Activated CD4-positive, alpha-beta T cell treated with anti-CD3 and anti-CD28 coated beads, Interleukin-2, amount 50 U/mL, for 4 hours (primary cell): ENCODE data around the gene FAIM.
"Not testable (repeated sequence)": the region's sequence is repeated elsewhere in the genome, so short reads cannot be mapped to it uniquely, and the experiment has no call there.

Experiments
- DNase-seq, 2 experiments: peaks; one replicate each; pipeline ENCODE4 v3.0.0-alpha.2; 2020

Gene FAIM

DNA sequence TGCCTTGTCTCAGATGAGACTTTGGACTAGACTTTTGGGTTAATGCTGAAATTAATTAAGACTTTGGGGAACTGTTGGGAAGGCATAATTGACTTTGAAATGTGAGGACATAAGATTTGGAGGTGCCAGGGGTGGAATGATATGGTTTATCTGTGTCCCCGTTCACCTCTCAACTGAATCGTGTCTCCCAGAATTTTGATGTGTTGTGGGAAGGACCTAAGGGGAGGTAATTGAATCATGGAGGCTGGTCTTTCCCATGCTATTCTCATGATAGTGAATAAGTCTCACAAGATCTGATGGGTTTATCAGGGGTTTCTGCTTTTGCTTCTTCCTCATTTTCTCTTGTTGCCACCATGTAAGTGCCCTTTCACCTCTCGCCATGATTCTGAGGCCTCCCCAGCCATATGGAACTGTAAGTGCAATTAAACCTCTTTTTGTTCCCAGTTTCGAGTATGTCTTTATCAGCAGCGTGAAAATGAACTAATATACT, 4.4 kb upstream of the FAIM start:
- DNase-seq, result not testable (repeated sequence)

DNA sequence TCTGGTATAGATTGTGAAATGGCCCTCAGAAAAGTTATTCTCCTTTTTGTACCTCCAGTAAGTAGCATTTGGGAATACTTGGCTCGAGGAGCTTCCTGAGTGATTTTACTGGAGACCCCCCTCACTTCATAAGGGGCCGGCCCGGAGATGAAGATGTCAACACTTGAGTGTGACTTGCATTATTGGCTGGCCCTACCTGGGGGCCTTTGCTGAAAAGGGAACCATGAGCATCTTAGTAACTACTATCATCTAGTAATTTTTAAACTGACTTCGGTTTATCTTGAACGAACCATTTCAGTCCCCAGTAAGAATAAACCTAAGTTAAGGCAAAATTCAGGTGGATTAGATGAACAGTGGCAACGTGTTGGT, 1.3 kb downstream of the FAIM start:
- no peak for DNase-seq

DNA sequence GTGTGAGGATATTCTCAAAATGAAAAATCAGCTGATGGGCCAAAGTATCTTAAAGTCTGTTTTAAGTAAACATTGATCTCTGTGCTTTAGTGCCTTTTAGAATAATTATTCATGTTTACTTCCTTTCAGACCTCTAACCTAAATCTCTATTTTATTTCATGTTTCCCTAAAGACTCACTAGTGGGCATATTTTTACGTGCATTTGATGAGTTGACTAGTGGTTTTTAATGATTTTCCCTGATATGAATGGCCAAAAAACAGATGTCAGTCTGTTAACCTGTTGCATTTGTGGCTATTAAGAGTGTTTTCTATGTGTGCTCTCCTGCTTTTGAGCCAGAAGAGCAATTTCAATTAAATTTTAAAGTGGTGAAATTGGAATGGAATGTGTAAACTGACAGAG, 6.9 kb downstream of the FAIM start:
- no peak for DNase-seq

DNA sequence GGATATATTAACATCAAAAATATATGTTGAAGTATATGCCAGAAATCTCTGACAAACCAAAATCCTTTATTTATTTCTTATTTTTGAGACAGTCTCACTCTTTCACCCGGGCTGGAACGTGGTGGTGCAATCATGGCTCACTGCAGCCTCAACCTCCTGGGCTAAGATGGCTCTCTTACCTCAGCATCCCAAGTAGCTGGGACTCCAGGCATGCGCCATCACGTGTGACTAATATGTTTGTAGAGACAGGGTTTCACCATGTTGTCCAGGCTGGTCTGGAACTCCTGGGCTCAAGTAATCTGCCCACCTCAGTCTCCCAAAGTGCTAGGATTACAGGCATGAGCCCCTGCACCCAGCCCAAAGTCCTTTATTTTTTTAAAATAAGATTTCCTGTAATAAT, 11.9 kb downstream of the FAIM start:
- DNase-seq, result no peak

DNA sequence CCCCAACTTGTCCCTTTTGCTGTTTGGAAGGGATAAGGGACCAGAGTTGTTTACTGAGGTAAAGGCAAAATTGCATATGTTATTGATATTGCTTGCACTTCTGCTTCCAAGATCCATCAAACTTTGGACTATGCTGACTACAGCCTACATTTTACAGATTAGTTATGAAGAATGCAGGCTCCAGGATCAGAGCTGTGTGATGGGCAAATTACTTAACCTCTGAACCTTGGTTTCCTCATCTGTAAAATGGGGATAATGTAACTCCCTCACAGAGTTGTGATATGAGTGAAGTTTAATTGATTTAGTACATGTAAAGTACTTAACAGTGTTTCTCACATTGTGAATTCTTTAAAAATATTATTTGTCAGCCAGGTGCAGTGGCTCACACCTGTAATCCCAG, 15.9 kb downstream of the FAIM start:
- no peak for DNase-seq

DNA sequence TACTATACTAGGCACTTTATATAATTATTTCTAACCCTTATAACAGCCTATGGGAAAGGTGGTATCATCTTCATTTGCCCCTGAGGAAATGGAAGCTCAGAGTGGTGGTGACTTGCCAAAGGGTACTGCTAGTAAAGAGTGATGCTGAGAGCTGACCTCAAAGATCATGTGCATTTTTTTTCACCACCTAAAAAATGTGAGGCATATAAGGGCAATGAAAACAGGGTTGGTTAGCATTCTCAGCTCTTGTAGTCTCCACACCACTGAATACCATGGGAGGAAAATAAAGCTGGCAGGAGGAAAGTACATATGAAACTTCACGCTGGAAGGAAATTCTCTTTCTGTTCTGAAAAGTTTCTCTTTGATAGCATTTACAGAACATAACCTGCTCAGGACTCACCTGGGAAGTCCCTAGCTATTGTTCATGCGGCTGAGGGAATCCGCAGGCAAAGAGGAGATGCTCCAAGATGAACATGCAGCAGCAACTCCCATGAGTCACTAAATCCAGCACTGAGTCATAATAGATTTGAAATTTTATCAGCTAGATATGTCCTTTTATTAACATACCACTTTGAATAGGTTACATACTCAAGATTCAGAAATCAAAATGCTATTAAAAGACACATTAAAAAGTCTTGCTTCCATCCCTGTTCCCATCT, 17.3 kb downstream of the FAIM start:
- no peak for DNase-seq

DNA sequence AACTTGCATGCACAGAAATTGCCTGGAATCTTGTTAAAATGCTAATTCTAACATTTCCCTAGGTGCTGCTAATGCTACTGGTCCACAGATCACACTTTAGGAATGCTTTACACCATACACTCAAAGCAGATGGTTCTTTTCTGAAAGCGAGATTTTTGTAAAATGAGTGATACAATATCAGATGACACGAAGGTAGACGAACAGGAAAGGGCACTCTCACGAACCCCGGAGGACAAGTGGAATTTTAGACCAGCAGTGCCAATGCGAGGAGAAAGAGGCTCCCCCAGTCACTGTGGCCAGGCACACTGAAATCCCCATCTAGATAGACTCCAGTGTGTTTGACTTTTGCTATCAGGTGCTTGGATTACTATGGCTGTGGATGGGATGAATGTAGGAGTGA, 21.0 kb downstream of the FAIM start:
- DNase-seq, result no peak

DNA sequence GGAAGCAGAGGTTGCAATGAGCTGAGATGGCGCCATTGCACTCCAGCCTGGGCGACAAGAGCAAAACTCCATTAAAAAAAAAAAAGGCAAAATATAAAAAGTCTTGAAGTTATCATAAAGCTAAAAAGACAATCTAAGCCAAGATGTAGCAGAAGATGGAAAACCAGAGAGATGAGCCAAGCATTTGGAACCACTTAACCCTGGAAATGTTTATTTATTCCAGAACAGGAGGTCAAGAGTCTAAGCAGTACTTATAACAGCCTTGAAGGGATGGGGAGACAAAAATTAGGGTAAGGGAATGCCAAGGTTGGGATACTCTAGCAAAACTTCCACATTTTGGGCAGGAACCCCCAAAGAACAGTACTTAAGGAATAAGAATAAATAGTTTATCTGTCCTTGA, 30.1 kb downstream of the FAIM start:
- DNase-seq, result no peak

DNA sequence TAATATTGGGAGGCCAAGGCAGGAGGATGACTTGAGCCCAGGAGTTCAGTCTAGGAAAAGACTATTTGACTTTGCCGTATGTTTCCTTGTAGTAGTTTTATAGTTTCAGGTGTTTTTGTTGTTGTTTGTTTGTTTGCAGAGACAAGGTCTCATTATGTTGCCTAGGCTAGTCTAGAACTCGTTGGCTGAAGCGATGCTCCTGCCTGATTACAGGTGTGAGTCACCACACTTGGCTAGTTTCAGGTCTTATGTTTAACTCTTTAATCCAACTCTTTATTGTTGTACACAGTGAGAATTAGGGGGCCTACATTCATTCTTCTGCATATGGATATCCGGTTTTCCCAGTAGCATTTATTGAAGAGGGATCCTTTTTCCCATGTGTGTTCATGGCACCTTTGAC, 32.0 kb downstream of the FAIM start:
- DNase-seq, result no peak

DNA sequence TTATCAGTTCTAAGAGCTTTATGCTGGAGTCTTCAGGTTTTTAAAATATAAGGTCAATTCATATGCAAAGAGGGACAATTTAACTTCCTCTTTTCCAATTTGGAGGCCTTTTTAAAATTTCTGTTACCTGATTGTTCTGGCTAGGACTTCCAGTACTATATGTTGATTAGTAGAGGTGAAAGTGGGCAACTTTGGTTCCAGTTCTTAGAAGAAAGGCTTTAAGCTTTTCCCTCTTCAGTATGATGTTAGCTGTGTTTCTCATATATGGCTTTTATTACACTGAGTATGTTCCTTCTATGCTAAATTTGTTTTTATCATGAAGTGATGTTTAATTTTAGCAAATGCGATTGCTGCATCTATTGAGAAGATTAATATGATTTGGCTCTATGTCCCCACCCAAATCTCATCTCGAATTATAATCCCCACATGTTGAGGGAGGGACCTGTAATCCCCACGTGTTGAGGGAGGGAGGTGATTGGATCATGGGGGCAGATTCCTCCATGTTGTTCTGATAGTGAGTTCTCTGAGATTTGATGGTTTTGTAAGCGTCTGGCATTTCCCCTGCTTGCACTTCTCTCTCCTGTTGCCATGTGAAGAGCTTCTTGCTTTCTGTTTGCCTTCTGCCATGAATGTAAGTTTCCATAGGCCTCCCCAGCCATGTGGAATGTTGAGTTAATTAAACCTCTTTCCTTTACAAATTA, 33.8 kb downstream of the FAIM start:
- no peak for DNase-seq

DNA sequence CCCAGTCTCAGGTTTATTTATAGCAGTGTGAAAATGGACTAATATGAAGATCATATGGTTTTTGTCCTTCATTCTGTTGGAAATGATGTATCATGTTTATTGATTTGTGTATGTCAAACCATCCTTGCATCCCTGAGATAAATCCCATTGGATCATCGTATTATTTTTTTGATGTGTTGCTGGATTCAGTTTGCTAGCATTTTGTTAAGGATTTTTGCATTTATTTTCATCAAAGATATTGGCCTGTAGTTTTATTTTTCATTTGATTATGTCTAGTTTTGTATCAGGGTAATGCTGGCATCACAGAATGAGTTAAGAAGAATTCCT, 34.3 kb downstream of the FAIM start:
- no peak for DNase-seq

DNA sequence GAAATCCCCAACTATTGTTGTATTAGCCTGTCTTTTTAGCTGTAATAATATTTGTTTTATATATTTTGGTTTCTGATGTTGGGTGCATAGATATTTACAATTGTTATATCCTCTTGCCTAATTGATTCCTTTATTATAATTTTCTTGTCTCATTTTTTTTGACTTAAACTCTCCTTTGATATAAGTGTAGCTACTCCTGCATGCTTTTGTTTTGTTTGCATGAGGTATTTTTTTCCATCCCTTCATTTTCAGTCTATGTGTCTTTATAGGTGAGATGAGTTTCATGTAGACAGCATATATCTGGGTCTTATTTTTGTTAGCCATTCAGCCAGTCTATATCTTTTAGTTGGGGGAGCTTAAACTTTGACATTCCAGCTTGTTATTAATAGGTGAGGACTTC, 37.4 kb downstream of the FAIM start:
- DNase-seq, result no peak

DNA sequence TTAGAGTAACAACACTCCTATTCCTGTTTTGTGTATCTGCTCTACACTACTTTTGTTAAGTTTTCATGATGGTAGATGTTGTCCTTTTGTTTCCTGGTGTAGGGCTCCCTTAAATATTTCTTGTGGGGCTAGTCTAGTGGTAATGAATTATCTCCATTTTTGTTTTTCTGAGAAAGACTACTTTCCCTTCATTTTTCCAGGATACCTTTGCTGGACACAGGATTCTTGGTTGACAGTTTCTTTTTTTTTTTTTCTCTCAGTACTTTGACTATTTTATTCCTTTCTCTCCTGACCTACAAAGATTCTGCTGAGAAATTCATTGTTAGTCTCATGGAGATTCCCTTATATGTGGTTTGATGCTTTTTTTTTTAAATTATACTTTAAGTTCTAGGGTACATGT, 37.9 kb downstream of the FAIM start:
- DNase-seq, result no peak

DNA sequence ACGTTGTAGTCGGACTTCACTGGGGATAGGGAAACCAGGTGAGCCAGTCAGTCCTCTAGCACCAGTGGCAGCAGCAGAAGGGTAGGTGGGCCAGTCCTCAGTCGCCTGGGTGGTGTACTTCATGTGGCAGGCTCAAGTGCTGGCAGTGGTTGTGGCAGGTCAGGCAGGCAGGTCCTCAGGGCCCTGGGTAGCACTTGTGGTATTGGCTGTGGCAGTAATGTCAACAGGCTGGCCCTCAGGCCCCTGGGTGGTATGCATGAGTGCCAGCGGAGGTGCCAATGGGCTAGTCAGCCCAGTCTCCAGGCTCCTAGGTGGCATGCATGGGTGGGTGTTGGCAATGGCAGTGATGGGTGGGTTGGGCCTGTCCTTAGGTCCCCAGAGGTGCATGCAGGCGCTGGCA, 40.6 kb downstream of the FAIM start:
- DNase-seq, result no peak

DNA sequence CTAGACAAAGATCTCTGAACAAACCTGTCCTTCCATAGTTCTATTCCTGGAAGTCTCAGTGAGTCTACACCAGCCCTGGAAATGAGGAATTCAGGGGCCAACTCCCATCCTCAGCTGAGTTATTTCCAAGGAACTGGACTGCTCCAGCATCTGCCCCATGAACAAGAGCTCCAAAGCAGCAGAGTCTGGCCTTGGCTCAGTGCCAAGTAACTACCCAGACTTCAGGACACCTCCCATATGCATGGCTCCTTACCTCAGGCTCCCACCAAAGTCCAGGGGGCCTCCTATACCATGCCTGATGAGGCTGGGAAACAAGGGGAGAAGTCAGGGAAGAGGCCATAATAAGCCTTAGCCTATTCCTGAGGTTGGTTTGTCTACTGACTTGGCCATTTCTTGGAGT, 45.0 kb downstream of the FAIM start:
- DNase-seq, result no peak

DNA sequence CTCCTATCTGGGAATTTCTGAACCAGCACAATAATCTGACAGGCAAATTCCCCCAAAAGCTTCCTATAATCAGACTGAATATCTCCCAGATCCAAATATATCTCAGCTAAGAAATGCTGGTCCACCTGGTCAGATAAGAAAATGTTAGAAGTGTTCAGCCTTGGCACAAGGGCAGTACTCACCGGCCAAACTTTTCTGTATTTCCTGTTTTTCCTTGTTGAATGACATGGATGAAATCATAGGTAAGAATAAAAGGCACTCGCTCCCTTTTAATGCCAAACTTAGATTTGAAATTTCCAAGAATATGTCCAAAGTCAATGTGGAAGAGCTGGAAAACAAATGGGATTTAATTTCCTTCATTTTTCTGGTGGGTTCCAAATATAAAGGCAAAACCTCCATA, 48.9 kb downstream of the FAIM start:
- DNase-seq, result no peak

DNA sequence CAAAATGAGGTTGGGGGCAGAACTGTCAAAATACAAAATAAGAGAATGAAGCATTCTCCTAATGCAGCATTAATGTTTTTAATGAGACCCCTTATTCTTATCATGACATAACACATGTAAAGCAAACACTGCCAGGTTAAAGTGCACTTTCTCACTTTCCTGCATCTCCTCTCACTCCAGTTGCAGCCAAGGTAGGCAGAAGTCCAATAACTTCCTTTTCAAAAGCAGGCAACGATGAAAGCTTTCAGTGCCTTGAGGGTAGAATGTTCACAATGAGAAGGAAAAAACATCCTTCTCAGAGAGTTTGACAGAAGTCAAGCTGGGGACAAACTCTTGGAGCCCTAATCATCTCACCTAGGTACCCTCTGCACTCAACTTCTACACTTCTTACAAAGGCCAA, 59.5 kb downstream of the FAIM start:
- no peak for DNase-seq

DNA sequence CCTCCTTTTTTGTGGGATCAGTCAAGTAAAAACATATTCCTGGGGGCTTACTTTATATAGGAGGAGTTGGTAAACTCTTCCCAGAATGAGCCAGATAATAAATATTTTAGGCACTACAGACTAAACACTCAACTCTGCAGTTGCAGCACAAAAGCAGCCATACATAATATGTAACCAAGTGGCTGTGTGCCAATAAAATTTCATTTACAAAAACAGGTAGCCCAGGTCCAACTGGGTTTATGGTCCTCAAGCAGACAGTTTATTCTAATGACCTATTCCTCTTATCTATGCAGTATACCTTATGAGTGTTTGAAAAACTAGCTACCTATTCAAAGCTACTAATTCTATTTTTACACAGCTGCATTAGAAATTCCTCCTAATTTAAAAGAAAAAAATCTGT, 61.8 kb downstream of the FAIM start:
- no peak for DNase-seq

DNA sequence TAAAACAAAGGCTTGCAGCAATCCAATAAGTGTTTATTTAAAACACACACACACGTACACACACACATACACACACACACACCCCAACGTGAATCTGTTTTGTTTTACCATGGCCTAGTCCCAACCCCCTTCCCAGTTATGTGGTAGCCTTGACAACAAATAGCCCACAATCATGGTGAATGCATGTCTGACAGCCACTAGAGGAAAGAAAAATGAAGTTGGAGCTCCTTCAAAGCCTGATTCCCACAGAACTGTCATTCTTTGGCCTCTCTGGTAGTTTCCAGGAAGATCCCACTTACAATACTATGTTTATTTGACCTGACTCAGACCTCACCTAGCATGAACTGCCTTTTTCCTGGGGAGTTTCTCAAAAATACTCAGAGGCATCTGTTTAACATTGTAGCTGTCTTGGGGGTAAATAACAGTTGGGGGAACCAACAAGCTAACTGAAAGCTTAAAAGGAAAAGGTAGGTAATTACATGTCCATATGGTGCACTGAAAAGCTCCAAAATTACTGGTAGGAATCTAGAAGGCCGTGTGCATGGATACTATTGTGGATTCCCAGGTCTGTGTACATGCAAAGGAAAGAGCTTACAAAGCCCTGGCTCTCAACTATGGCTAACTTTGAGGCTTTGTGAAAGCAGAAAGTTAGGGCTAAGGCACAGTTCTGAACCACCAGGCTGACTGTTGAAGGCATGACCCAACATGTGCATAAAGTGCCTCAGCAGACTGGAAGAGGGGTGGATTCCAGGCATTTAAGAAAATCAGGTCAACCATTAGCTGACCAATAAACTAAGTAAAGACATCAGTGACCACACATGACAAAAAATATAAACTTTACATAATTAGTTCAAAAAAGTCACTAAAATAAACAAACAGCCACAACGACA, 65.3 kb downstream of the FAIM start:
- no peak for DNase-seq

DNA sequence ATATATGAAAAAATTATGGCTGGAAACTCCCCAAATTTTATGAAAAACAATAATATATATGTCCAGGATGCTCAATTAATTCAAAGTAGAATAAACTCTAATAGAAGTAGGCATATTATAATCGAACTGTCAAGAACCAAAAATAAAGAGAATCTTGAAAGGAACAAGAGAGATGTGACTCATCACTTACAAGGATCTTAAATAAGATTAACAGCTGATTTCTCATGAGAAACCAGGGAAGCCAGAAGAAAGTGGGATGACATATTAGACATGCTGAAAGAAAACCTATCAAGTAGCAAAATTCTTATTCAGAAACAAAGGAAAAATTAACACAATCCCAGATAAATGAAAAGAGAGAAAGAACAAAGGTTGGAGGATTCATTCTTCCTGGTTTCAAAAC, 66.8 kb downstream of the FAIM start:
- DNase-seq, result no peak

DNA sequence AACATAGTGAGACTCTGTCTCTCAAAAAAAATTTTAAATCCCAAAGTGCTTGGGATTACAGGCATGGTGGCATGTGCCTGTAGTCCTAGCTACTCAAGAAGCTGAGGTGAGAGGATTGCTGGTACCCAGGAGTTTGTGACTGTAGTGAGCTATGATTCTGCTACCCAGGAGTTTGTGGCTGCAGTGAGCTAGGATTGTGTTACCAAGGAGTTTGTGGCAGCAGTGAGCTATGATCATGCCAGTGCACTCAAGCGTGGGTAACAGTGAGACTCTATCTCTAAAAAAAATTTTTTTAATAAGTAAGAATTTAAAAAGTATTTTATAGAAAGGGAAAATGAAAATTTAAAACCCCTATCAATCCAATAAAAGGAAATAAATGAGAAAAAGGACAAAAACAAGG, 69.5 kb downstream of the FAIM start:
- no peak for DNase-seq

DNA sequence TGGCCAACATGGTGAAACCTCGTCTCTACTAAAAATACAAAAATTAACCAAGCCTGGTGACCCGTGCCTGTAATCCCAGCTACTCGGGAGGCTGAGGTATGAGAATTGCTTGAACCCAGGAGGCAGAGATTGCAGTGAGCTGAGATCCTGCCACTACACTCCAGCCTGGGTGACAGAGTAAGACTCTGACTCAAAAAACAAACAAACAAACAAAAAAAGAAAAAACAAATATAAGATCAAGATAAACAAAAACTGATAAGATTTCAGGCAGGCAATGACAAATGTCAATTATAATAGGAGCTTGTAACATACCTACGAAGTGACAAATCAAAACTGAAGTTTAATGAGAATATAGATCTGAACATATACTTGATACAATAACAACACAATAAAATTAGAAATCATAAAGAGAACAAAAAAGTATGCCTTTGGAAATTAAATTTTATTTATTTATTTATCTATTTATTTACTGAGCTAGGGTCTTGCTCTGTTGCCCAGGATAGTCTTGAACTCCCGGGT, 70.4 kb downstream of the FAIM start:
- DNase-seq, result no peak

DNA sequence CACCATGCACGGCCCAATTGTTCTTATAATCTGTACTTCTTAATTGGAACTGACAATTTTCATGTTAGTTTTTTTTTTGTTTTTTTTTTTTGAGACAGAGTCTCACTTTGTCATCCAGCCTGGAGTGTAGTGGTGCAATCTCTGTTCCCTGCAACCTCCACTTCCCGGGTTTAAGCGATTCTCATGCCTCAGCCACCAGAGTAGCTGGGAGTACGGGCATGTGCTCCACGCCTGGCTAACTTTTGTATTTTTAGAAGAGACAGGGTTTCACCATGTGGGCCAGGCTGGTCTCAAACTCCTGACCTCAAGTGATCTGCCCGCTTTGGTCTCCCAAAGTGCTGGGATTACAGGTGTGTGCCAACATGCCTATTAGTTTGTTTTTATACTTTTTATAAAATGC, 72.4 kb downstream of the FAIM start:
- DNase-seq, result not testable (repeated sequence)
